Stimulated activated CD8-positive, alpha-beta memory T cell treated with anti-CD3 and anti-CD28 coated beads, Interleukin-15, amount 100 ng/mL, for 1 hour (primary cell): ENCODE results near the gene HM13.
"Not testable (repeated sequence)": the region's sequence is repeated elsewhere in the genome, so short reads cannot be mapped to it uniquely, and the experiment has no call there.

Experiments
- DNase-seq: peaks from one replicate; pipeline ENCODE4 v3.0.0-alpha.2; 2020; ENCODE audit warnings: low read depth

Gene HM13

GRCh38 chr20:31514154-31515071 lies at the start of gene HM13:
Gene HM13 (plus strand): TSS chr20:31514442. CDS start chr20:31514552, 110 bp downstream.
- DNase-seq, result peak; percentile 77

GRCh38 chr20:31470946-31471345 lies 43.3 kb upstream of the HM13 start:
- not testable (repeated sequence) for DNase-seq

- no peak for DNase-seq
Observed at GRCh38 chr20:31472395-31473330, 41.6 kb upstream of the HM13 start.

- no peak for DNase-seq
Observed at GRCh38 chr20:31473331-31474096, 40.7 kb upstream of the HM13 start.

- no peak for DNase-seq
Observed at GRCh38 chr20:31474097-31474436, 40.2 kb upstream of the HM13 start.

- no peak for DNase-seq
Observed at GRCh38 chr20:31474758-31475427, 39.3 kb upstream of the HM13 start, which contains the start of the genes DEFB124 and REM1. Gene DEFB124 (minus strand): TSS chr20:31475127. CDS start chr20:31473013, 2,114 bp downstream. Gene REM1 (plus strand): TSS chr20:31475288. CDS start chr20:31476446, 1,158 bp downstream.

- DNase-seq, result no peak
Observed at GRCh38 chr20:31475472-31476293, 38.6 kb upstream of the HM13 start.

GRCh38 chr20:31476294-31476585 lies 38.0 kb upstream of the HM13 start:
- DNase-seq, result no peak

- no peak for DNase-seq
Observed at GRCh38 chr20:31476643-31477215, 37.5 kb upstream of the HM13 start.

- no peak for DNase-seq
Observed at GRCh38 chr20:31484001-31484400, 30.2 kb upstream of the HM13 start.

GRCh38 chr20:31485450-31486339 lies 28.5 kb upstream of the HM13 start:
- no peak for DNase-seq

- no peak for DNase-seq
Observed at GRCh38 chr20:31488115-31488514, 26.1 kb upstream of the HM13 start.

GRCh38 chr20:31489152-31489551 lies 25.1 kb upstream of the HM13 start:
- no peak for DNase-seq

GRCh38 chr20:31490752-31491151 lies 23.5 kb upstream of the HM13 start:
- no peak for DNase-seq

GRCh38 chr20:31494131-31494530 lies 20.1 kb upstream of the HM13 start:
- no peak for DNase-seq

GRCh38 chr20:31496761-31497295 lies 17.4 kb upstream of the HM13 start:
- DNase-seq, result no peak

- no peak for DNase-seq
Observed at GRCh38 chr20:31497838-31498540, 16.3 kb upstream of the HM13 start.

- DNase-seq, result no peak
Observed at GRCh38 chr20:31500527-31500926, 13.7 kb upstream of the HM13 start.
